NCI-H2107 treated with DMSO at 0.1 percent for 48 hours (cell line): ENCODE data around the gene EHMT1.
A peak's percentile ranks its signal among the peaks of the same experiment; 100 is the strongest.
"Not testable (repeated sequence)": the region's sequence is repeated elsewhere in the genome, so short reads cannot be mapped to it uniquely, and the experiment has no call there.

Experiments used
- DNase-seq: peaks from one replicate; lab custom pipeline; 2025; ENCODE audit not compliant: unreplicated experiment; lab: John Stamatoyannopoulos, UW

The EHMT1 gene

DNA sequence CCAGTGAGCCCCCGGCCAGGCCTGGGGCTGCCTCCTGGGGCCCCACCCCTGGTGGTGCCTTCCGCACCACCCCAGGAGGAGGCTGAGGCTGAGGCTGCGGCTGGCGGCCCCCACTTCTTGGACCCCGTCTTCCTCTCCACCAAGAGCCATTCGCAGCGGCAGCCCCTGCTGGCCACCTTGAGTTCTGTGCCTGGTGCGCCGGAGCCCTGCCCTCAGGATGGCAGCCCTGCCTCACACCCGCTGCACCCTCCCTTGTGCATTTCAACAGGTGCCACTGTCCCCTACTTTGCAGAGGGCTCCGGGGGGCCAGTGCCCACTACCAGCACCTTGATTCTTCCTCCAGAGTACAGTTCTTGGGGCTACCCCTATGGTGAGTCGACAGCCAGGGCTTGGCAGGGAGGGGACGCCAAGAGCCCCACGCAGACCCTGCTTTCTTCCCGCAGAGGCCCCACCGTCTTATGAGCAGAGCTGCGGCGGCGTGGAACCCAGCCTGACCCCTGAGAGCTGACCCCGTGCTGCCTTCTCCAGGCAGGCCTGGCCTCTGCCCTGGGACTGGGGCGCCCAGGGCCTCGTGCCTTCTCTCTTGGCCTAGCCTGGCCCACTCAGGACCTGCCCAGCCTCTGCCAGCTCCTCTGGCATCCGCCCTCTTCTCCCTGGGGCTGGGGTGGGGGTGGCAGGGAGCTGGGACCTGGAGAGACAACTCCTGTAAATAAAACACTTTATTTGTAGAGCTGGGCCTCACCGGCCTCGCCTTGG is 4.0 kb upstream of the EHMT1 start:
- no peak for DNase-seq

DNA sequence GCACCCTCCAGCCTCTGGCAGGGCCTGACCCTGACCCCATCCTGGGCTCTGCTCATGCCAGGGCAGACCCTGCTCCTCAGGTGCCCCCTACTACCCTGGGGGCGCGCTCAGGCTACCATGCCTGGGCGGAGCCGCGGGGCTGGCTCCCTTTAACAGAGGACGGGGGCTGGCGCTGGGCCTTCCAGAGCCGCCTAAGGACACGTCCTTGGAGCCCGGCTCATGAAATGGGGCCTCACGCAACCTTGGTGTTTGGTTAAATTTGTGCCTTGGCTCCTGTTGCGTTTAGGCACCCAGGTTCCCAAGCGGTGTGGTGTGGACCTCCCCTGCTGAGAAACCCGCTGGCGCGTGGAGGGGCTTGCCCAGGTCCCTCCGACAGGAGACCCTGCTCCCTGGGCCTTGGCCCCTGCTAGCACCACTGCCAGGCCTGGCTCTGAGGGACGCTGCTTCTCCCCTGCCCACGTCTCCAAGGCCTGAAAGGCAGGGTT is 3.4 kb upstream of the EHMT1 start:
- no peak for DNase-seq

DNA sequence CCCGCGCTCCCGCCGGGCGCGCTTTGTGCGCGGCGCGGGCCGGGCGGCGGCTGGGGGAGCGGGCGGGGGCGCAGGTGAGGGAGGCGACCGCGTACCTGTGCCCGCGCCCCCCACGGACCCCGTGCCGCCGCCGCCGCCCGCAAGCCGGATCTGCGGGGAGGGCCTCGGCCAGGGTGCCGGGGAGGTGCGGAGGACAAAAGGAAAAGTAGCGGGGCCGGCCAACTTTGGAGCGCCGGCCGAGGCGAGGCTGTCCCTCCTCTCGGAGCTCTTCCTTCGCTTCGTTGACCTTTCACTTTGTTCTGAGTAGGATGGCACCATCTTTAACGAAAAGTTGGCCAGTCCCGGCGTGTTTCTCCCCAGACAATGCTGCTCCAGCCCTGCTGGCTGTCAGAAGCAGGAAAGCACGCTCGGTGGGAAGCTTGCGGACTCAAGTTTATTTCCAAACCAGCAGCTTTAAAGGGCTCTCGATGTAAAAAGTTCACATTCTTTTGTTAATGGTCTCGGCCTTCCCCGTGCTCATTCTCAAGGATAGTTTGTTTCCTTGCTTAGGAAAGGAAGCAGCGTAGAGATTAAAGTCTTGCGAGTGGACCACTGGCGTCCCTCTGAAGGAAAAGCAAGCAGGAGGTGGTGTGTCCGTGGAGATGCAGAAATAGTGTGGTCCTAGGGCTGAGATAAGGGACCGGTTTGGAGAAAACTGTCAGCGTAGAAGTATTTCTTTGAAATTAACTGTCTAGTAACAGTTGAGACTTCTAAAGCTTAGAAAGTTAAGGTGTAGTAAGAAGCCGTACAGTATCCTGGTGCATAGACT is 639 bp downstream of the EHMT1 start:
- peak; percentile 41 for DNase-seq

GRCh38 chr9:137620048-137620405 is 1.2 kb downstream of the EHMT1 start:
- DNase-seq = no peak

GRCh38 chr9:137620581-137620980 is 1.8 kb downstream of the EHMT1 start:
- no peak for DNase-seq

- DNase-seq = no peak
Measured at GRCh38 chr9:137621131-137621757, 2.4 kb downstream of the EHMT1 start.

GRCh38 chr9:137622211-137622610 is 3.4 kb downstream of the EHMT1 start:
- DNase-seq = not testable (repeated sequence)

- DNase-seq = no peak
Measured at GRCh38 chr9:137626464-137626863, 7.7 kb downstream of the EHMT1 start.

- not testable (repeated sequence) for DNase-seq
Measured at GRCh38 chr9:137627406-137627805, 8.6 kb downstream of the EHMT1 start.

GRCh38 chr9:137630126-137630525 is 11.3 kb downstream of the EHMT1 start:
- DNase-seq = no peak

DNA sequence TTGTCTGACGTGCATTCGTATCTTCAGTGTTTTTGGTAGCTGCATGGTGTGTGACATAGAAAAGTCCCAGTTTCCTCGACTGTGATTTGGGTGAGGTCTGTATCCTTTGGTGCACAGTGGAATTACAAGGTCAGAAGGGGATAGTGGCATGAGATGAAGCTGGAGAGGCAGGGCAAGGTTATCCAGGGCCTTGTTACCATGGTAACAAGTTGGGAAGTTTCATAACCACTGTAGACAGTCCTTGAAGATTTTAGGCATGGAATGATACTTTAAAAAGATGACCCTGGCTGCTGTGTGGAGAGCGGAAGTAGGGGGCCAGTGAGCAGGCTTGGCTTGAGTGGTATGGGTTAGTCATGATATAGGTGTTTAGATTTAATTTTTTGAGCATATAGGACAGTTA is 11.9 kb downstream of the EHMT1 start:
- DNase-seq = no peak

GRCh38 chr9:137631345-137632229 is 12.8 kb downstream of the EHMT1 start:
- no peak for DNase-seq

DNA sequence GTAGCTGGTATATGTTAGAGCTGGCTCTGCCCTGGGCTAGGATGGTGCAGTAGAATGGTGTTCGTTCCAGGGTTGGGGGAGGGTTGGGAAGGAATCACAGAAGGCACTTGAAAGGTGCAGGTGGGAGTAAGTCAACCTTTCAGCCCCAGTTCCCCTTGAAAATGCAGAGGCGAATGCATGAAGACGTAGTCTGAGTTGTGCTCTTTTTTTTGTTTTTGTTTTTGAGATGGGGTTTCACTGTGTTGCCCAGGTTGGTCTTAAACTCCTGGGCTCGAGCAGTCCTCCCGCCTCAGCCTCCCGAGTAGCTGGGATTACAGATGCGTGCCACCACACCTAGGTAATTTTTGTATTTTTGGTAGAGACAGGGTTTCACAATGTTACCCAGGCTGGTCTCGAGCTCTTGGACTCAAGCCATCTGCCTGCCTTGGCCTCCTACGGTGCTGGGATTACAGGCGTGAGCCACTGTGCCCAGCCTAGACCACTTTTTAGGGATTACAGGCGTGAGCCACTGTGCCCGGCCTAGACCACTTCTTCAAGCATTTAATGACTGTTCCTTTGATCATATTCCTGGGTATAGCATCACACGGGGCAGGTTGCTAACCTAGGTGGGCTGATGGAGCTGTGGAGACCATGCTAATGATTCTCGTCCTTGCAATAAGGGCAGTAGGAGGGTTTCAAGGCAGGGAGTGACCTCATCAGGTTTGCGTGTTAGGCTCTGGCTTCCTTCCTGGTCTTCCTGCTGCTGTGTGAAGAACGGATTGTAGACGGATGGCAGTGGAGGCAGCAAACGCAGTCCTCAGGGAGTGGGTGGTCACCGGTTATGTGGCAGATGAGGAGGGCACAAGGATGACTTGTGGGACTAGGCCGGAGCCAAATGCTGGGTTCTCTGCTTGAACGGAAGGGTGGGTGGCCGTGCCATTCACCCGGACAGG is 13.7 kb downstream of the EHMT1 start:
- no peak for DNase-seq

DNA sequence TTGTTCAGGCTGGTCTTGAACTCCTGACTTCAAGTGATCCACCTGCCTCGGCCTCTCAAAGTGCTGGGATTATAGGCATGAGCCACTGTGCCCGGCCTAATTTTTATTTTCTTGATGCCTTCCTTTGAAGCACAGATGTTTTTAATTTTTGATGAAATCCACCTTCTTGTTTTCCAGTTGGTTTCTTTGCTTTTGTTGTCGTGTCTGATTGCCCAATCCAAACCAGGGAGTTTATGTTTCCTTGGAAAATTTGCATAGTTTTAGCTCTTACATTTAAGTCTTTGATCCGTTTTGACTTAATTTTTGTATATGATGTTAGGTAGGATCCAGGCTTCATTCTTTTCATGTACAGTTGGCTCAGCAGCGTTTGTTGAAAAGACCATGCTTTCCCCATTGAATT is 15.2 kb downstream of the EHMT1 start:
- DNase-seq = no peak

DNA sequence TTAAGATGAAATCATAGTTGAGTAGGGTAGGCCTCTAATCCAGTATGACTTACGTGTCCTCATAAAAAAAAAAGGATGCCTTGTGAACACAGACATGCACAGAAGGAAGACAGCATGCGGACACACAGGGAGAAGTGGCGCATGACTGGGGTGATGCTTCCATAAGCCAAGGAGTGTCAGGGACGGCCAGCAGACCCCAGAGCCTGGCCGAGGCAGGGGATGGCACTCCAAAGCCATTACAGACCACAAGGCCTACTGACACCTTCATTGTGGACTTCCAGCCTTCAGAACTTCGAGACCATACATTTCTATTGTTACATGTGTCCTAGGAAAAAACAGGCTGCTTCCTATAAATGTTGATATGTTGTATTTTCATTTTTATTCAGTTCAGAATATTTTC is 19.9 kb downstream of the EHMT1 start:
- no peak for DNase-seq

DNA sequence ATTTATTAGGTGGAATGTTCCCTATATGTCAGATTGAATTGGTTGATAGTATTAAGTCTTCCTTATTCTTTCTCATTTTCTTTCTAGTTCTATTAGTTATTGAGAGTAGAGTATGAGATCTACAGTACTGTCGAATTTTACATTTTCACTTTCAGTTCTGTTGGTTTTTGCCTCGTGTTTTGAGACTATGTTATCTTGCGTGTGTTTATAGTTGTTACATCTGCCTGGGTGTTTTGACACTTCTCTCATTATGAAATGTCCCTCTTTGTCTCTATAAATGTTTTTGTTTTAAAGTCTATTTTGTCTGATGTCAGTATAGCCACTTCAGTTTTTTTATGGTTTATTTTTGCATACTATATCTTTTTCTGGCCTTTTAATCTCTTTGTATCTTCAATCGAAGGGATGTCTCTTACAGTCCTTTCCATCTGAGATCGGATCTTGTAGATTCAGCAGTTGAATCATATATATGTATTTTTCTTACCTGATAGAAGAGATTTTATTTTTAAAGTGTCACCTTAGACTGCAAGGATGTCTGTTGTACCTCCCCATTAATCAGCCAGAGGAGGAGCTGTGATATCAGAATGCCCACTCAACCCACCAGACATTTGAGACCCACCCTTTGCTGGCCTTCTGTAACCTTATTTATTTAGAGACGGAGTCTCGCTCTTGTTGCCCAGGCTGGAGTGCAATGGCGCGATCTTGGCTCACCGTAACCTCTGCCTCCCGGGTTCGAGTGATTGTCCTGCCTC is 20.7 kb downstream of the EHMT1 start:
- DNase-seq = no peak

DNA sequence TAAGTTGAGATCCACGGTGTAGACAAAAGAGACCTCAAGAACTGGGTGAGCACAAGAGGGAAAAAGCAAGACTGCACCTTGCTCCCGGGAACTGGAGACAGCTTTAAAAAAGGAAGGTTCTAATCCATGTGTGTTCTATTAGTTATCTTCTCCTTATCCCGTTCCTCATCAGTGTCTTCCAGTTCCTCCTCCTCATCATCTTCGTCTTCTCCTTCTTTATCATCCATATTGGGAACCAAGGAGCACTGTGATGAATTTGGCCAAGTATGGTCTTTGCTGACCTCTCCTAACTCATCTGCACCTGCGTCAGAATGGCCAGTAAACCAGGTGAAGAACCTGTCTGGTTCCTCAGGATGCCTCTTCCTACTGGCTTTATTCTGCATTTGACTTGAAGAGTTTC is 22.1 kb downstream of the EHMT1 start:
- no peak for DNase-seq

- DNase-seq = no peak
Measured at GRCh38 chr9:137642118-137642601, 23.4 kb downstream of the EHMT1 start.

DNA sequence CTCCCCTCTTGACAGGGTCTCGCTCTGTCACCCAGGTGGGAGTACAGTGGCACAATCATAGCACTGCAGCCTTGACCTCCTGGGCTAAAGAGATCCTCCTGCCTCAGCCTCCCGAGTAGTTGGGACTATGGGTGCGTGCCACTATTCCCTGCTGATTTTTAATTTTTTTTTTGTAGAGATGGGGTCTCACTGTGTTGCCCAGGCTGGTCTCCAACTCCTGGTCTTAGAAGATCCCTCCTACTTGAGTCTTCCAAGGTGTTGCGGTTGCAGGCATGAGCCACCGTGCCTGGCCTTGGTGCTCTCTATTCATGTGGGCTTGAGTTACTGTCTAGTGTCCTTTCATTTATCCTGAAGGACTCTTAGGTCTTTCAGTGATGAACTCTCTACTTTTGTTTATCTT is 24.1 kb downstream of the EHMT1 start:
- DNase-seq = no peak
